CD4-positive, alpha-beta T cell treated with Interleukin-6 for 4 hours (primary cell): ENCODE results near the gene LMF1.
"Not testable (repeated sequence)": the region's sequence is repeated elsewhere in the genome, so short reads cannot be mapped to it uniquely, and the experiment has no call there.

Experiments
- DNase-seq: peaks from one replicate; pipeline ENCODE4 v3.0.0-alpha.2; 2020; ENCODE audit warnings: mixed read lengths

Gene LMF1

DNA sequence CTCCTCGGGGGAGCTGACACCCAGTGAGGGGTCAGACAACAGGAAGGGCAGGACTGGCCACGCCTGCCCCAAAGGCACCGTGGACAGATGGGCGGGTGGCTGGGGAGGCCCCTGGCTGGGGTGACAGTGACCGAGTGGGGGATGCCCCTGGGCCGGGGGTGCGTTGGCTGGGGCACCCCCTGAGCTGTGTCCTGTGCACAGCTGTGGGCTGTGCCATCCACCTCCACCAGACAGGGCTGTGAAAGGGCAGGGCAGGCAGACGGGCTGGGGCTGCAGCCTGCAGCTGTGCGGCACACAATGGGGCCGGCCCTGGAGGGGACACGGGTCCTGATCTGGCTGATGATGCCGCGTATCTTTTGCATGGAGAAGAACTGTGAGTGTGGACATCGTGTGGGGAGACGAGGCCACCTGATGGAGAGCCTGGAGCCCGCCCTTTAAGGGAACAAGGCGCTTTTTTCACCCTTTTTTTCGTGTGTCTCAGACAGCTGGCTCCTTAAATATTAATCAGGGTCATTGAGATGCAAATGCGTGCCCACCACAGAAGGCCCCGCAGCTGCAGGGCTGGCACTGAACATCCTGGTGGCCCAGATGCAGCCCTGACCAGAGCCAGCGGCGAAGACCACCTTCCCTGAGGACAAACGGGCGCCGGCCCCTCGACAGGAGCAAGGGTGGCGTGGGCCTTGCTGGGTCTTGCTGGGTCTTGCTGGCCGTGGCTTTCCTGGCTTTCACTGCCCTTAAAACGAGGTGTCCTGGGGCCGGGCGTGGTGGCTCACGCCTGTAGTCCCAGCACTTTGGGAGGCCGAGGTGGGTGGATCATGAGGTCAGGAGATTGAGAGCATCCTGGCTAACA is 127.8 kb downstream of the LMF1 start:
- DNase-seq, result no peak

DNA sequence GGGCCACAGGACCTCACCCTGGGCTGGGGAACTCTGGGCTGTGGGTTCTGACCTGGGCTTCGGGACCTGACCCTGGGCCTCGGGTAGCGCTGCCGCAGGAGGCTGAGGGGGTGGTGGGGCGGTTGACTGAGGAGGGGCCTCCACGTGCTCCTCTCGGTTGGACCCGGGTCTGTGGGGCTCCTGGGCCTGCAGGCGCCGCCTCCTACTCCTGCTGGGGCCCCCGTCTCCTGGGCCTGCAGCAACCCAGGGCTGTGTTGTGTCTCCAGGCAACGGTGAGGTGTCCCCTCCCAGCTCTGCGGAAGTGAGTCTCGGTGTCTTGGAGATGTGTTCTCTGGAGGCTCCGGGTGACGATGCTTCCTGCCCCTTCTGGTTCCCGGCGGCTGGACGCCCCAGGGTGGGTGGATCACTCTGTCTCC is 128.7 kb downstream of the LMF1 start:
- no peak for DNase-seq

DNA sequence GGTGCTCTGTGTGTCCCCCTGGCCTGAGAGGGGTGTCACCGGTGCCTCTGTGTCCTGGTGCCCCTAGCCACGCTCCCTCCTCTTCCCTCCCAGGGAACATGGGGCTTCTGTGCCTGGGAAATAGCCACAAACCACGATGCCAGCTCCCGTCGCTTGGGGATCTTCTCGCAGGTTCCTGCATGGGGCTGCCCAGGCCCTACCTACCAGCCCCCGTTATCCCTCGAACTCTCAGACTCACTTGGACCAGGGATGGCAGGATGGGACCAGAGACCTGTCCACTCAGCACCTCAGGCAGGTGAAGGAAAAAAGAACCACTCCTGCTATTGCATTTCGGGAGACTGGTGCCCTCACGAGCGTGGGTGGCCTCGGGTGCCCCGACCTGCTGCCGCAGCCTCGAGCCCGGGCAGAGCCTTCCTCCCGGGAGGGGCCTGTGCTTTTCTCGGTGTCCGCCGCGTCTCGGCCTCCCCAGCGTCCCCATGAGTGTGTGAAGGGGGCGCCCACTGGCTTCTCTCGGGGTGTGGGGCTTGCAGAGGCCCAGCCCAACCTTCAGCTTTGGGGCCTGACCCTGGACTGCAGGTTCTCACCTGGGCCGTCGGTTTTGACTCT is 129.2 kb downstream of the LMF1 start:
- no peak for DNase-seq

DNA sequence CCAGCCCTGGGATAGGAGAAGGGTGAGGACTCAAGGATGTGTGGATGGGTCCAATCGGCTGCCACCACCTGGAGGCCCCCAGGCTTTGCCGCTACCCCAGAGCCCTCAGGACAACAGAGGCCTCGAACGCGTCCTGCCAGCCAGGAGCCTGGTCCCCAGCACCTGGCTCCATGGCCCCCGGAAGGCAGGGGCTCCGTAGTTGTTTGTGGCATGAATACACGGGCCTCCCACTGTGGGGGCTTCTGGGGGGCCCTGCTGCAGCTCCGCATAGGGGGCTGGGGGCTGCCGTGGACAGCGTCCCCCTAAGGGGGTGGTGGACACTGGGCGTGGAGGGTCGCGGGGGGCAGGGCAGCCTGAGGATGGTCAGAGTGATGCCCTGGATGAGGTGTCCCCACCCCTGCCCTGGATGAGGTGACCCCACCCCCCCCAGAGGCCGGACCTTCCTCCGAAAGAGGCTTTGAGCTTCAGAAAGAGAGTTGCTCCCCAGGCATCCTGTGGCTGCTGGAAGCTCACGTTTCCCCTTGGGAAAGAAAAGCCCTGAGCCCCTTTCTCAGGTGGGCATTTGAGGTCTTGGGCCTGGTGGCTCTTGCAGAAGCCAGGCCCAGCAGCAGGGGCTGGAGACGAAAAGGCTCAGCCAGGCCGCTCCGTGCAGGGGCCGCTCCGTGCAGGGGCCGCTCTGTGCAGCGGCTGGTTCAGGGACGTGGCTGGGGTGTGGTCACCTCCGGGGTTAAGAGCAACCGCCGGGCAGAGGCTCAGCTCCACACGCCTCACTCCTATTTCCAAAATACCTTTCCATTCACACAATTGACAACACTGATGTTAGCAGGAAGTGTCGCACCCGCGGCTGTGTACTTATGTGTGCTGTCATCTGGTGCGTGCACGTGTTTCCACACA is 130.0 kb downstream of the LMF1 start:
- no peak for DNase-seq

DNA sequence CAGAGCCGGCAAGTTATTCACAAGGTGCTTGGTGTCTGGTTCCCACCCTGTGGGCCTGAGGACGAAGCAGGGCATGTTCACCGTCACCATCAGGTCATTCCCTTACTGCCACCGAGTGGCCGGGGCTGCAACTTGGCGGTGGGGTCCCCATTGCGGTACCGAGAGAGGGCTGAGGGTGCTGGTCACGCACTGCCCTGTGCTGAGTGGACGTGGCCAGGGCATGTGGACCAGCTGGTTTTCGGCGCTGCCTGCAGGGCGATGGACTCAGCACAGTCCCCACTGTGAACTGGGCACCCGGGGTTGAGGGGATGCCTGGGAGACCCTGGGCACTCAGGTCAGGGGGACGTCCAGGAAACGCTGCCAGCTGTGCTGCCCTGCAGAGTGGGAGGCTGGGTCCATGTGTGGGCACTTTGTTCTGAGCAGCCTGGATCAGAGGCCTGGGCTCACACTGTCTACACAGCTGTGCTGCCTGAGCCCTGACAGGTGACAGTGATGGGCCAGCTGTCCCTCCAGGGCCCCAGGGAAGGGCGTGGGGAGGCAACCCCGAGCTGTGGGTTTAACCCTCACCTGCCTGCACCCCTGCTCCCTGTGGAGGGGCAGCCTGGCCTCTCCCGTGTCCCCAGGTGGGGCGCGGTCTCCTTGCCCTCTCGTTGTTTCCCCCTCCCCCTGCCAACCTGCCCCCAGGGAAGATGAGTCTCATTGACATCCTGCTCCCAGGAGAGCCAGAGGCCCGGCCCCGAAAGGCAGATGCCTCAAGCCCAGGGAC is 131.0 kb downstream of the LMF1 start:
- no peak for DNase-seq

DNA sequence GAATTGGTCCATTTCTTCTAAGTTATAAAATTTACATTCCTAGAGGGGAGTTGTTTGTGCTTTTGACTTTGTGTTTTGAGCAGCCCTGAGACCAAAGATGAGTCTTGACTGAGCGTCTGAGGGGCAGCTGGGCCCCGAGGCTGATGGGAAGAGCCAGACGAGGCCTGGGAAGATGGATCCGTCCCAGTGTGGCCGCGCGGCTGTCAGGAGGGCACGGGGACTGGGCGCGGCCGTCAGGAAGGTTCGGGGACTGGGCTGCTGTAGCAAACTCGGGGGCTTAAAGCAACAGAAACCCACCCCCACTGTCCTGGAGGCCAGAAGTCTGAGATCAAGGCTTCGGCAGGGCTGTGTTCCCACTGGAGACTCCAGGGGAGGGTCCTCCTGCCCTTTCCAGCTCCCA is 132.0 kb downstream of the LMF1 start:
- no peak for DNase-seq

DNA sequence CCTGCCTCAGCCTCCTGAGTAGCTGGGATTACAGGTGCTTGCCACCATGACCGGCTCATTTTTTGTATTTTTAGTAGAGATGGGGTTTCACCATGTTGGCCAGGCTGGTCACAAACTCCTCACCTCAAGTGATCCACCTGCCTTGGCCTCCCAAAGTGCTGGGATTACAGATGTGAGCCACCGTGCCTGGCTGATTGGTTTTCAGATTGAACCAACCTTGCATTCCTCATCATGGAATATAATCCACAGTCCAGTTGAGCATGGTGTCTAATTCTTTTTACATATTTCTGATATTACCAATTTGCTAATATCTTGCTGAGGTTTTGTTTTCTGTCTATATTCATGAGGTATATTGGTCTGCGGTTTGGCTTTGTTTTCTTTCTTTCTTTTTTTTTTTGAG is 134.0 kb downstream of the LMF1 start:
- not testable (repeated sequence) for DNase-seq

DNA sequence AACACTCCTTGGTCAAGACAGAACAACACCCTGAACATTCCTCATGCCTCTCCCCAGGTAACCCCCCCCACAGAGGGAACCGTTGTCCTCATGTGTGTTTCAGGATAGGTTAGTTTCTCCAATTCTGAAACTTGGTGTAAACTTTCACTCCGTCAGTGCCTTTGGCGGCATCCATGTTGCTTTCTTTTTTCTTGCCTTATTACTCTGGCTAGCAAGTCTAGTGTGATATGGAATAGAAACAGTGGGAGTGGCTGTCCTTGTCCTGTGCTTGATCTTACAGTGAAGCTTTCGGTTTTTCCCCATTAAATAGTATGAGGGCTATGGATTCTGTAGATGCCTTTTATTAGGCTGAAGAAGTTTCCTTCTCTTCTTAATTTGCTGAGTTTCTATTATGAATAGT is 134.6 kb downstream of the LMF1 start:
- DNase-seq, result no peak

DNA sequence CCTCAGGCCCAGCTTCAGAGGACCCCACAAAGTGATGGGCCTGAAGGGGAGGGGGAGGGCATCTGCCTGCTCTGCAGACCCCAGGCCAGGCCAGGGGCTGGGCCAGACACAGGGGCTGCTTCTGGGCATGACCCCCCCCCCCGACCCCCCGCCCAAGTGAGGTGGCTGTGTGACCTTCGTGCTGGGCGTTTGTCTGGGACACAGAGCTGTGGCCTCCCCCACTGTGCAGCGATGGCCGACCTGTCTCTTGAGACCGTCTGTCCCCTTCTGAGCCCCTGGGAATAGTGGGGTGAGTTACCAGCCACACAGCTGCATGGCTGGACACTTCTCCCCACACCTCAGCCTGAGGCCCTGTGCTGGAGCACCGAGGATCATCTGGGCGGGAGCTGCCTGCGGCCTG is 135.4 kb downstream of the LMF1 start:
- no peak for DNase-seq

DNA sequence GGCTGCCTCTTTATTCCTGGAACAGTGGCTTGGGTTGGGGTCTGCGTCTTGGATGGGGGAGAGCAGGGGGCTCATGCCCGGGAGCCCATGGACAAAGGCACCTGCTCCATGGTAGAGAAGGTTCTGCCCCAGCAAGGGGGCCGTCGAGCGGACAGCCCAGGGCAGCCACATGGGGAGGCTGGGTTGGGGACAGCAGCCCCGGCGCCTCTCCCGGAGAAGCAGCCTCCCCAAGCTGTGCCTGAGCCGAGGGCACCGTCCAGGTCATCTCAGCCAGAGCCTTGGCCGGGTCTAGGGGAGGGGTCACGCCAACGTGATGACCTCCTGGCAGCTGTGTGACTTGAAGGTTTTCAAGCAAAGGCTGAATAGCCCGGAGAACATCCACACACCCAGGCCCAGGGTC is 137.4 kb downstream of the LMF1 start:
- no peak for DNase-seq

DNA sequence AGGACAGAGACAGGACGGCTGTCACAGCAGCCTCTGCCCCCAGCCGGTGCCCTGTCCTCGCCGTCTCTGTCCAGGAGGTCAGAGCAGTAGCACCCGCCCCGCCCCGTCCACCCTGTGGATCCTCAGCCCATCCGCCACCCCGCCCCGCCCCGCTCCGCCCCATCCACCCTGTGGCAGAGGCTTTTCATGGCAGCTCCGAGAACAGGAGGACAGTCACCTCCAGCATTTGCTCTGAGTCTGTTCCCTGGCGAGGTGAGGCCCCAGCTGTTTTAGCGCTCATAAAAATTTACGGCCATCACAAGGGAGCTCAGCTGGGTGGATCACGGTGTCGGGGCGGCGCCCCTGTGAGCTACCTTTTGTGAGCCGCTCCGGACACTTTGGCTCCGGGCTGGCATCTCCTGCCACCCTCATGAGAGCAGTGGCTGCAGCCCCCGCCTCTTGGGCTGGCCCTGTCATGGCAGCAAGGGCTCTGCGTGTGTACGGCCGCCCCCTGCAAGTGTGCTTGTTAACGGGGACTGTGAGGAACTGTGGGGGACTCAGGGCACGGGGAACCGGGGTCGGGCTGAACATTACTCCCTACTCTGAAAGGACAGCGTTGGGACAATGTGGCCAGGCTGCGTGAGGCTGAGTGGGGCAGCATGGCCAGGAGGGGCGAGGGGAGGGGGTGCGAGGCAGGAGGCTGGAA is 138.0 kb downstream of the LMF1 start:
- DNase-seq, result no peak

DNA sequence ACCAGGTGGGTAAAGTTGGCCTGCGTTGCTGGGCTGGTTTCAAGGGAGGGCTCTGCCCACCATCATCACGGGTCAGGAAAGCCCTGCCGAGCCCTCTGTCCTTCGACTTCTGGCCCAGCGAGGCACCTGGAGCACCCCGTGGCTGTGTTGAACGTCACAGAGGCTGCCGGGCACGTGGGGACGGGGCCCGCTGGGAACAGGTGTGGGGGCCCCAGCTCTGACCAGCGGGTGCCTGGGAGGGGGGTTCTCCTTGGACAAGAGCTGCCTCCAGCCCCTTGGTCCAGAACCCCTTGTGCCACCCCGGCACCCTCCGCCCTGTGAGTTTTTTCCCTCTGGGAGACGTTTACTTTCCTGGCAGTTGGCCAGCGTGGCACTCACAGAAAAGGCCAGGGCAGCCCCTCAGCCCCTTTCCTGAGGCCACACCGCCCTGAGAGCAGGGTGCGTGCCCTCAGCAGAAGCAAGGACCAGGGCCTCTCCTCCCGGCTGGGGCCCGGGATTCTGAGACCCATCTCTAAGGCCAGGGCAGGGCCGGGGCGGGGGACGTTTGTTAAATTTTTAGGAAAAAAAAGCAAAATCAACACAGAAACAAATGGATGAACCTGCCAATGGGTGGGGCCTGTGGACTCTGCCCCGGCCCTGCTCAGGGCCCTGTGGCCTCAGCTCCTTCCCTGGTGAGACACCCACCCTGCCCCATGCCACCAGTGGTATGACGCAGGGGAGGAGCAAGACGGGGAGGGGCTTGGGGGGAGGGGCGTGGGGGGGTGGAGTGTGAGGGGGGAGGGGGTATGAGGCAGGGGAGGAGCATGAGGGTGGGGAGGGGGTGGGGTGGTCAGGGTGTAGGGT is 139.0 kb downstream of the LMF1 start:
- no peak for DNase-seq

DNA sequence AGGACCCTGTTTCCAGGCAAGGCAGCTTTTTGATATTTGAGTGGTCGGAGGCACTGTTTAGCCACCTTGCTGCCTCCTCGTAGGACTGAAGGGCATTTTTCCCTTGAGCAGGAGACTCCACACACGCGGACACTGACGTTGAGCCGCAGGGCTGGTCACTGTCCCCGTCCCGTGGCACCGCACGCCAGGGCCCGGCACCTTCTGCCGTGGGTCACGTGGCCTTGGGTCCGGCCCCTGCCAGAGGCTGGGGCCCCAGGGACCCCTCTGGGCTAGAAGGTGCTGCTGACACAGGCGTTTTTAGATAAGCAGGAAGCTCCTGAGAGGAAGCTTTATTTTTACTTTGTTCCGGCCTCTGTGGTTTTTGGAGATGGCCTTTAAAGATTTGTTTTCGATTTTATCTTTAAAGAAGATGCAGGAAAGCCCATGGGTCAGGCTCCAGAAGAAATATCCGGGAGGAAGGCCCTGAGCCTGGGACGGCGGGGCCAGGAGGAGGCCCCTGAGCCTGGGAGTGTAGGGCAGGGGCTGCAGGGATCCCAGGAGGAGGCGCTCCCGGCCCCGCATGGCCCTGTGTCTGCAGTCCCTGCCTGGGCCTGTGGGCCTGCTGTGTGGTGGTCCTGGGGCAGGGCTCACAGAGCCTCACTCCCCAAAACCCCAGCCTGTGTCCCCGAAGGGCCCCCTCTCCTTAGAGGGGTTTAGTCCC is 139.8 kb downstream of the LMF1 start:
- DNase-seq, result no peak

DNA sequence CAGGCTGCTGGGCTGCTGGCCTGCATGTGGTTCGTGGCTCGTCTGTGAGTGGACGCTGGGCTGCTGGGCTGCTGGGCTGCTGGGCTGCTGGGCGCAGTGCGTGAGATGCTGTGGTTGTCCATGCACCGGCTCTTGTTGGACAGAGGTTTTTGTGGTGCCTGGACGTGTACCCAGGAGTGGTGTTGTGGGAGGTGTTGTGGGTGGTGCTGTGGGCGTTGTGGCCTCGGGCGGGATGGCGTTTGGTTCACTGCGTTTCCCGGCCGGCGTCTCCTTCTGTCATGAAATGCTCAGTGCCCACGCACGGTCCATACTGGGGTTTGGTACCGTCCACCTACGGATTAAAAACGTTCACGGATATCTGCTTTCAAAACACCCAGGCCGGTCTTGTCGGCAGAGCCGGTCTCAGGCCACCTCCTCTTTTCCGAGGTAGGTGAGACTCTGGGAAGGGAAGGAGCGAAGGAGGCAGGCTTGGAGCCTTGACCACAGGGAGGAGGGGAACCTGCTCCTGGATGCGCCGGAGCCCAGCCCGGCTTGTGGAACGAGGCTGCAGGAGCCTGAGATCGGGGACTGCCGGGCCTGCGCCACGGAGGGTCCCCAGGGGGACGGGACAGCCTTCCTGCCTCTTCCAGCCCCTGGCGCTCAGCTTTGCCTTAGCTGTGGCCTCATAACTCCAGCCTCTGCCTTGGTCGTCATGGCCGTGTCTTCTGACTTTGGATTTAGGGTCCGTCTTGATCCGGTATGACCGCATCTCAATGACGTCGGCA is 140.5 kb downstream of the LMF1 start:
- DNase-seq, result no peak

DNA sequence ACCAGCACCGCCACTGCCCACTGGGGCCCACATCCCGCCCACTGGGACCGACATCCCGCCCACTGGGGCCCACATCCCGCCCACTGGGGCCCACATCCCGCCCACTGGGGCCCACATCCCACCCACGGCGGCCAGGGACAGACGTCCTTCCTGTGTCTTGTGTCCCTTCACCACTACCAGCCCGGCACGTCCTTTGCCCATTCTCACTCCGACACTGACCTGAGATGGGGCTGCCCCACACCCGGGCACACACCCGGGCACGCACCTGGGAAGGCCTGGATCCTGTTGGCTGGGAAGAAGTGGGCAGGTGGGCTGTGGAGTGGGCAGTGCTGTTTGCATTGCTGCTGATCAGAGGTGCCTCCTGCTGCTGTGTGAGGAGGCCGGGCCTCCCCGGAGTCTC is 141.9 kb downstream of the LMF1 start:
- DNase-seq, result no peak

DNA sequence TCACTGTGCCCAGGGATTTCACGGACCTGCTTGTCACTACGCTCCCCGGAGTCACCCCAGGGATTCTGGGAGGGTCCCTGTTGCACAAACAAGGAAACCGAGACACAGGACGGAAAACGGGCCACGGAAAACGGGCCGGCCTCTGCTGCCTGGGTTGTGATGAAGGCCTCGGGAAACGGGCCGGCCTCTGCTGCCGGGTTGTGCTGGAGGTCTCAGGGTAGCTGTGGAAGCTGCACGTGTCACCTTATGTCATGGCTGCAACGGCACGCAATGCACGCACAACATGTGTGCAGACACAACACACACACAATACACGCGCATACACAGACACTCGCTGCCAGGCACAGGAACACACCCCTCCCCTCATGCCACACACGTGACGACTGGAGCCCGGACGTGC is 143.3 kb downstream of the LMF1 start:
- no peak for DNase-seq

DNA sequence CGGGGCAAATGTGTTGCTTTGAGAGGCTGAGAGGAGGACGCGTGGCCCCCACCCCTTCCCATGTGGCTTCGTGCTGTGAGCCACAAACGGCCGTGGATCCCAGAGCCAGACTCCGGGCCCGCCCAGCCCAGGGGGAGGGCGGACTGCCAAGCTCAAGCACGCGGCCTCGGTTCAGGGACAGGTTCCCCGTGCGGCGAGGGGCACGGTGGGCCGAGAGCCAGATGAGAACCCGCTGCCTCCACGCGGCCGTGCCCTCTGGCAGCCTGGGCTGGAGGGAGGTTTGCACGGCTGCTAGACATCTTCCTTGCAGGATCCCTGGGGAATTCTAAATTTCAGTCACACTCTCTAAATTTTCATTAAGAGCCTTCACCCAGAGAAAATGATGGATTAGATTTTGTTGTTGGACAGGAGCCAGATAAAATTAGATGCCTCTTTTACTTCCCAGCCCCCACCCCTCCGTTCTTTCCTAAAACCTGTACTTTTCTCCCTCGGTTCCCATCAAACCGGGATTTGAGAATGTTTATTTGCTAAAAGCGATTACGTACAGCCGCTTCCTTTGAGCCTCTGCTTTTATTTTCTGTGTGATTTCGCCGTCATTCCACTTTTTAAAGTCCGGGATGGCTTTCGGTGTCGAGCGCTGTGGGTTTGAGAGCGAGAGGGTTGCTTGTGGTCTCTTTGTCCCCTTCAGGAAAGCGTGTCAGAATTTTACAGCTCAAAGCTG is 145.3 kb downstream of the LMF1 start:
- no peak for DNase-seq

DNA sequence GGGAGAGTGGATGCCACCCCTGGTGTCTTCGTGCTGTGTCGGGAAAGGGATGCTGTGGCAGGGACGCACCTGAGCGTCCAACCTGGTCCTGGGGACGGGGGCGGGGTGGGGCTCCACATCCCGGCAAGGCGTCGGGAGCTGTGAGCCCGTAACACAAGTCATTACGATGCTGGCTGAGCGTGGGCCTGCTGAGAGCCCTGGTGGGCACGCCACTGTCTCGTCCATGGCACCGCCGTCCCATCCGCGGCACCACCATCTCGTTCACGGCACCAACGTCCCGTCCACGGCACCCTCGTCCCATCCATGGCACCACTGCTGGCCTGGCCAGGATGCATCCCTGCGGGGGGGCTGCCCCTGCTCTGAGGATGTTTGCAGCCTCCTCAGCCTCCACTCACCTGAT is 146.2 kb downstream of the LMF1 start:
- DNase-seq, result no peak

DNA sequence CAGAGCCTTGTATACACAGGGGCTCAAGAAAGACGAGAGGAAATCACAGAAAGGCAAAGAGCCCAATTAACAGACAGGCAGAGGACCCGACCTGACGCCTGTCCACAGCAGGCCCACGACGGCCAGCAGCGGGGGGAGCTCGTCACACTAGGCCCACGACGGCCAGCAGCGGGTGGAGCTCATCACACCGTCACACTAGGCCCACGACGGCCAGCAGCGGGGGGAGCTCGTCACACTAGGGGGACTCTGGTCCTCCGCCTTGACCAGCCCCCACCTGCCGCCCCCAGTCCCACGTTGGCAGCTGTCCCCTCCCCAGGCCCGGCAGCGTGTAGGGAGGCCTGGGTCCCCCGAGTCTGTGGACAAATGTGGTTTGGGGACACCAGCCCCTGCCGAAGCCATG is 146.6 kb downstream of the LMF1 start:
- no peak for DNase-seq
